ENCODE results near the gene KLHL22.
"Not testable (repeated sequence)": the region's sequence is repeated elsewhere in the genome, so short reads cannot be mapped to it uniquely, and the experiment has no call there.

Gene KLHL22

GRCh38 chr22:20507253-20508066 lies 11.9 kb upstream of the KLHL22 start, which contains the start of gene MED15:
TSS of gene MED15 (plus strand) at chr22:20507610. CDS start at chr22:20507679, 69 bp downstream.
- WGBS (ENCODE audit: extremely low coverage, insufficient coverage, insufficient read length) = no CpG with 5 or more reads among the region's 58 CpGs
- Histone ChIP-seq H2BK5ac (ENCODE audit: low read depth, low read length, poor library complexity) (peak within 1 kb of the TSS; percentile 90), H3K14ac (ENCODE audit: low read length) (peak within 1 kb of the TSS; percentile 92), H3K18ac (ENCODE audit: low read length) (peak within 1 kb of the TSS; percentile 90), H3K4me3 (ENCODE audit: low read depth, low read length) (peak within 1 kb of the TSS; percentile 88), H4K91ac (ENCODE audit: low read depth, low read length) (peak within 1 kb of the TSS; percentile 96), H3K79me1 (ENCODE audit: low read length) (peaks cover 26% of the 10 kb centered on the region), H3K4ac (ENCODE audit: low read depth, low read length) (peak within 1 kb of the TSS; percentile 96), H3K27me3 (ENCODE audit: insufficient read depth, low read length) (no peaks in the 10 kb centered on the region), H3K9ac (ENCODE audit: low read length) (peak within 1 kb of the TSS; percentile 95), H3K9me3 (ENCODE audit: insufficient read depth, low read depth, low read length) (no peaks in the 10 kb centered on the region), H3K4me1 (ENCODE audit: control insufficient read depth in 1 of 2, insufficient read depth in 2 of 2, low read length in 2 of 2) (peaks cover 20 to 32% of the 10 kb centered on the region in 2 experiments), H4K8ac (ENCODE audit: low read depth, low read length) (peak within 1 kb of the TSS; percentile 90), H2BK12ac (ENCODE audit: low read length) (peak within 1 kb of the TSS; percentile 78), H4K12ac (ENCODE audit: low read depth, low read length) (peak within 1 kb of the TSS; percentile 60), H3K23ac (ENCODE audit: low read length) (no peak within 1 kb of the TSS), H3K4me2 (ENCODE audit: low read length) (peak within 1 kb of the TSS; percentile 97), H3K27ac (ENCODE audit: low read depth, low read length) (peak within 1 kb of the TSS; percentile 82), H2AFZ (ENCODE audit: insufficient read depth, low read length, poor library complexity) (peak within 1 kb of the TSS; percentile 42), H3K36me3 (ENCODE audit: control insufficient read depth in 1 of 2, insufficient read depth in 2 of 2, low read length in 2 of 2) (peaks cover 0 to 3% of the 10 kb centered on the region in 2 experiments), H2BK120ac (ENCODE audit: insufficient read depth, low read length, poor library complexity) (peak within 1 kb of the TSS; percentile 92), H2AK5ac (ENCODE audit: low read length) (peak within 1 kb of the TSS; percentile 61), H3K79me2 (ENCODE audit: control insufficient read depth, insufficient read depth, low read length, poor library complexity) (peaks cover 25% of the 10 kb centered on the region)
- DNase-seq = peak; percentile 97 to 99

- Histone ChIP-seq H2AK5ac (ENCODE audit: low read length) (peak overlapping the region; percentile 53), H4K12ac (ENCODE audit: low read depth, low read length) (peak overlapping the region; percentile 60), H3K9me3 (ENCODE audit: insufficient read depth, low read depth, low read length) (no peaks in the 10 kb centered on the region), H4K91ac (ENCODE audit: low read depth, low read length) (peak overlapping the region; percentile 58), H3K4me3 (ENCODE audit: low read depth, low read length) (peak overlapping the region; percentile 88), H2BK5ac (ENCODE audit: low read depth, low read length, poor library complexity) (no peak overlapping the region), H3K4ac (ENCODE audit: low read depth, low read length) (peak overlapping the region; percentile 15), H2BK12ac (ENCODE audit: low read length) (peak overlapping the region; percentile 78), H3K79me1 (ENCODE audit: low read length) (peaks cover 26% of the 10 kb centered on the region), H3K23ac (ENCODE audit: low read length) (no peak overlapping the region), H3K18ac (ENCODE audit: low read length) (no peak overlapping the region), H3K27me3 (ENCODE audit: insufficient read depth, low read length) (no peaks in the 10 kb centered on the region), H3K9ac (ENCODE audit: low read length) (peak overlapping the region; percentile 31), H3K36me3 (ENCODE audit: control insufficient read depth in 1 of 2, insufficient read depth in 2 of 2, low read length in 2 of 2) (peaks cover 0 to 3% of the 10 kb centered on the region in 2 experiments), H3K4me1 (ENCODE audit: control insufficient read depth in 1 of 2, insufficient read depth in 2 of 2, low read length in 2 of 2) (peaks cover 20 to 32% of the 10 kb centered on the region in 2 experiments), H2BK120ac (ENCODE audit: insufficient read depth, low read length, poor library complexity) (no peak overlapping the region), H4K8ac (ENCODE audit: low read depth, low read length) (peak overlapping the region; percentile 90), H3K27ac (ENCODE audit: low read depth, low read length) (no peak overlapping the region), H3K4me2 (ENCODE audit: low read length) (peak overlapping the region; percentile 97), H2AFZ (ENCODE audit: insufficient read depth, low read length, poor library complexity) (peak overlapping the region; percentile 42), H3K79me2 (ENCODE audit: control insufficient read depth, insufficient read depth, low read length, poor library complexity) (peaks cover 25% of the 10 kb centered on the region), H3K14ac (ENCODE audit: low read length) (peak overlapping the region; percentile 61)
- WGBS (ENCODE audit: extremely low coverage, insufficient coverage, insufficient read length) = no CpG with 5 or more reads among the region's 13 CpGs
- no peak for DNase-seq
Observed at GRCh38 chr22:20506543-20507252, 11.1 kb upstream of the KLHL22 start.

- not testable (repeated sequence) for H2AK5ac ChIP-seq (ENCODE audit: low read length); H3K9ac ChIP-seq (ENCODE audit: low read length); H2BK120ac ChIP-seq (ENCODE audit: insufficient read depth, low read length, poor library complexity); H4K8ac ChIP-seq (ENCODE audit: low read depth, low read length); H4K12ac ChIP-seq (ENCODE audit: low read depth, low read length); H3K36me3 ChIP-seq (ENCODE audit: control insufficient read depth in 1 of 2, insufficient read depth in 2 of 2, low read length in 2 of 2); H3K9me3 ChIP-seq (ENCODE audit: insufficient read depth, low read depth, low read length); H3K23ac ChIP-seq (ENCODE audit: low read length); H3K4ac ChIP-seq (ENCODE audit: low read depth, low read length); H3K27me3 ChIP-seq (ENCODE audit: insufficient read depth, low read length); H3K18ac ChIP-seq (ENCODE audit: low read length); H3K4me3 ChIP-seq (ENCODE audit: low read depth, low read length); H2AFZ ChIP-seq (ENCODE audit: insufficient read depth, low read length, poor library complexity)
- Histone ChIP-seq H3K79me1 (ENCODE audit: low read length) (peaks cover 23% of the 10 kb centered on the region), H4K91ac (ENCODE audit: low read depth, low read length) (peak overlapping the region; percentile 5), H3K27ac (ENCODE audit: low read depth, low read length) (peak overlapping the region; percentile 74), H2BK5ac (ENCODE audit: low read depth, low read length, poor library complexity) (peak overlapping the region; percentile 10), H2BK12ac (ENCODE audit: low read length) (peak overlapping the region; percentile 27), H3K4me2 (ENCODE audit: low read length) (peak overlapping the region; percentile 13), H3K79me2 (ENCODE audit: control insufficient read depth, insufficient read depth, low read length, poor library complexity) (peaks cover 13% of the 10 kb centered on the region), H3K4me1 (ENCODE audit: control insufficient read depth in 1 of 2, insufficient read depth in 2 of 2, low read length in 2 of 2) (peaks cover 10 to 17% of the 10 kb centered on the region in 2 experiments), H3K14ac (ENCODE audit: low read length) (peak overlapping the region; percentile 12)
- DNase-seq = peak; percentile 71 to 93
- no CpG with 5 or more reads among the region's 5 CpGs for WGBS (ENCODE audit: extremely low coverage, insufficient coverage, insufficient read length)
Observed at GRCh38 chr22:20504293-20504922, 8.8 kb upstream of the KLHL22 start.

- peaks cover 19% of the 10 kb centered on the region for H3K79me1 ChIP-seq (ENCODE audit: low read length)
- DNase-seq = peak; percentile 45 to 51
- H2BK12ac ChIP-seq (ENCODE audit: low read length) = peak overlapping the region; percentile 27
- H2AK5ac ChIP-seq (ENCODE audit: low read length) = peak overlapping the region; percentile 8
- no CpG with 5 or more reads among the region's 2 CpGs for WGBS (ENCODE audit: extremely low coverage, insufficient coverage, insufficient read length)
- H2BK120ac ChIP-seq (ENCODE audit: insufficient read depth, low read length, poor library complexity) = peak overlapping the region; percentile 16
- peaks cover 10 to 13% of the 10 kb centered on the region in 2 experiments for H3K4me1 ChIP-seq (ENCODE audit: control insufficient read depth in 1 of 2, insufficient read depth in 2 of 2, low read length in 2 of 2)
- H4K8ac ChIP-seq (ENCODE audit: low read depth, low read length) = no peak overlapping the region
- H3K9me3 ChIP-seq (ENCODE audit: insufficient read depth, low read depth, low read length) = no peaks in the 10 kb centered on the region
- no peak overlapping the region for H3K18ac ChIP-seq (ENCODE audit: low read length)
- no peaks in the 10 kb centered on the region for H3K27me3 ChIP-seq (ENCODE audit: insufficient read depth, low read length)
- peaks cover 10% of the 10 kb centered on the region for H3K79me2 ChIP-seq (ENCODE audit: control insufficient read depth, insufficient read depth, low read length, poor library complexity)
- no peak overlapping the region for H3K4me3 ChIP-seq (ENCODE audit: low read depth, low read length)
- H2BK5ac ChIP-seq (ENCODE audit: low read depth, low read length, poor library complexity) = peak overlapping the region; percentile 13
- peak overlapping the region; percentile 2 for H4K12ac ChIP-seq (ENCODE audit: low read depth, low read length)
- no peak overlapping the region for H3K4ac ChIP-seq (ENCODE audit: low read depth, low read length)
- peak overlapping the region; percentile 74 for H3K27ac ChIP-seq (ENCODE audit: low read depth, low read length)
- no peak overlapping the region for H2AFZ ChIP-seq (ENCODE audit: insufficient read depth, low read length, poor library complexity)
- peak overlapping the region; percentile 13 for H3K4me2 ChIP-seq (ENCODE audit: low read length)
- H3K23ac ChIP-seq (ENCODE audit: low read length) = no peak overlapping the region
- H3K9ac ChIP-seq (ENCODE audit: low read length) = peak overlapping the region; percentile 49
- H3K14ac ChIP-seq (ENCODE audit: low read length) = peak overlapping the region; percentile 12
- H4K91ac ChIP-seq (ENCODE audit: low read depth, low read length) = peak overlapping the region; percentile 5
- peaks cover 0 to 2% of the 10 kb centered on the region in 2 experiments for H3K36me3 ChIP-seq (ENCODE audit: control insufficient read depth in 1 of 2, insufficient read depth in 2 of 2, low read length in 2 of 2)
Observed at GRCh38 chr22:20503816-20504215, 8.2 kb upstream of the KLHL22 start.

Measured in trophoblast cell (in vitro differentiated cells and primary cell).